ENCODE results near the gene MON2. TPM values are rescaled to one million over a fixed set of nuclear protein-coding genes. Genes with fewer than 3 reads are reported as not detected.

Gene MON2
- total RNA-seq, 4 donors from 2014 or later: 23.5 to 75.8 (median 40.6) TPM

DNA sequence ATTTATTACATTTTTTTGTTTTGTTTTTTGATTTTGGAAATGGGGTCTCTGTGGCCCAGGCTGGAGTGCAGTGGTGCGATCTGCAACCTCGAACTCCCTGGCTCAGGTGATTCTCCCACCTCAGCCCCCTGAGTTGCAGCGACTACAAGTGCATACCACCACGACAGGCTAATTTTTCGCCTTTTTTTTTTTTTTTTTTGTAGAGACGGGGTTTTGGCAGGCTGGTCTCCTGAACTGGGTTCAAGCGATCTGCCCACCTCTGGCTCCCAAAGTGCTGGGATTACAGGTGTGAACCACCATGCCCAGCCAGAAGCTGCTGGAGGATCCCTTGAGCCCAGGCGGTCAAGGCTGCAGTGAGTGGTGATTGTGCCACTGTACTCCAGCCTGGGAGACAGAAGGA lies 2.3 kb downstream of the MON2 start:
- ATAC-seq: no peak
- H3K4me1 ChIP-seq: peaks cover 0 to 58% (median 17%) of the 10 kb centered on the region in 3 donors
- TF ChIP-seq CTCF (IDR thresholded peaks at IDR 0.05) (no peak), POLR2A (IDR thresholded peaks at IDR 0.05) (no peak), EP300 (IDR thresholded peaks at IDR 0.05) (no peak), POLR2AphosphoS5 (IDR thresholded peaks at IDR 0.05) (no peak)
- H3K4me3 ChIP-seq: peak overlapping the region in 1 of 2 donors; percentile 15
- no peaks in the 10 kb centered on the region for H3K27me3 ChIP-seq
- H3K27ac ChIP-seq: no peak overlapping the region
- 61 to 83% methylated on average over 5 to 6 of the region's 8 CpGs for WGBS, 2 donors (ENCODE audit: low coverage in 1 of 2)
- peaks cover 0 to 6% of the 10 kb centered on the region in 2 donors for H3K36me3 ChIP-seq
- H3K9me3 ChIP-seq: no peaks in the 10 kb centered on the region

- no peak for TF ChIP-seq POLR2A (IDR thresholded peaks at IDR 0.05)
- no peak for TF ChIP-seq POLR2AphosphoS5 (IDR thresholded peaks at IDR 0.05)
- TF ChIP-seq CTCF (IDR thresholded peaks at IDR 0.05): no peak
- no peak for TF ChIP-seq EP300 (IDR thresholded peaks at IDR 0.05)
- Histone ChIP-seq H3K4me3 (no peak overlapping the region), H3K36me3 (peaks cover 0 to 6% of the 10 kb centered on the region in 2 donors), H3K4me1 (peaks cover 0 to 58% (median 17%) of the 10 kb centered on the region in 3 donors), H3K27ac (no peak overlapping the region), H3K9me3 (no peaks in the 10 kb centered on the region), H3K27me3 (no peaks in the 10 kb centered on the region)
- no peak for ATAC-seq
- WGBS, 2 donors (ENCODE audit: low coverage in 1 of 2): 100% methylated on average over 1 to 2 of the region's 2 CpGs
These were observed 3.1 kb downstream of the MON2 start for GRCh38 chr12:62469704-62470103.

GRCh38 chr12:62471734-62472133 lies 5.1 kb downstream of the MON2 start:
- Histone ChIP-seq H3K27ac (no peak overlapping the region), H3K9me3 (no peaks in the 10 kb centered on the region), H3K36me3 (peaks cover 0 to 8% of the 10 kb centered on the region in 2 donors), H3K4me1 (peaks cover 0 to 51% (median 17%) of the 10 kb centered on the region in 3 donors), H3K27me3 (no peaks in the 10 kb centered on the region), H3K4me3 (no peak overlapping the region)
- 71 to 83% methylated on average over 4 of the region's 4 CpGs for whole genome bisulfite sequencing, 2 donors (ENCODE audit: low coverage in 1 of 2)
- no peak for ATAC-seq
- no peak for TF ChIP-seq CTCF (IDR thresholded peaks at IDR 0.05)
- TF ChIP-seq EP300 (IDR thresholded peaks at IDR 0.05): no peak
- TF ChIP-seq POLR2A (IDR thresholded peaks at IDR 0.05): no peak
- no peak for TF ChIP-seq POLR2AphosphoS5 (IDR thresholded peaks at IDR 0.05)

DNA sequence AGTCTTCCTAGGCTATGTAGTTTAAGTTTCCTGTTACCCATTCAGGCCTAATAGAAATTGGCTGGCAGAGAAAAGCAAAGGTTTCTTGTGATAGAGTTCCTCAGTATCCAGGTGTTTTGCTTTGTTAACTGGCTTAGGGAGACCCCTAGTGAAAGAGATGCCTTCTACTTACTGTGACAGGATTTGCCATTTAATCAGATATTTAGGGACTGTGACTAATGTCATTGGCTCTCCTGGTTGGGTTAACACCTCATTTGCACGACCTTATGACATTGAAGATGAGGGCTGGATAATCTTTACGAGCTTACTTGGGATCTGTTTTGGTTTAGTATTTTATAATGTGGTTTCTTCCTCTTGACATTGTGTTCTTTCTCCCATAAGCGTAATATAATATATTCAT lies 5.8 kb downstream of the MON2 start:
- Histone ChIP-seq H3K4me1 (peaks cover 0 to 48% (median 17%) of the 10 kb centered on the region in 3 donors), H3K27me3 (no peaks in the 10 kb centered on the region), H3K36me3 (peaks cover 0 to 15% of the 10 kb centered on the region in 2 donors), H3K9me3 (no peaks in the 10 kb centered on the region), H3K27ac (no peak overlapping the region), H3K4me3 (no peak overlapping the region)
- WGBS, 2 donors (ENCODE audit: low coverage in 1 of 2): 55 to 81% methylated on average over 3 of the region's 3 CpGs
- TF ChIP-seq CTCF (IDR thresholded peaks at IDR 0.05) (no peak), EP300 (IDR thresholded peaks at IDR 0.05) (no peak), POLR2AphosphoS5 (IDR thresholded peaks at IDR 0.05) (no peak), POLR2A (IDR thresholded peaks at IDR 0.05) (no peak)
- ATAC-seq: no peak

GRCh38 chr12:62481843-62482540 lies 15.4 kb downstream of the MON2 start:
- Histone ChIP-seq H3K36me3 (peaks cover 0 to 15% of the 10 kb centered on the region in 2 donors), H3K27ac (no peak overlapping the region), H3K4me3 (no peak overlapping the region), H3K27me3 (no peaks in the 10 kb centered on the region), H3K4me1 (peaks cover 0 to 12% (median 0%) of the 10 kb centered on the region in 3 donors), H3K9me3 (no peaks in the 10 kb centered on the region)
- WGBS, 2 donors (ENCODE audit: low coverage in 1 of 2): 81% methylated on average over 3 to 4 of the region's 4 CpGs
- ATAC-seq: no peak
- no peak for TF ChIP-seq EP300 (IDR thresholded peaks at IDR 0.05)
